Stomach (tissue), 4 donors: ENCODE measurements around the gene BTNL2.

ENCODE experiments used
- EP300 ChIP-seq: sonication (generic); formaldehyde crosslinking; IDR thresholded peaks from one replicate; pipeline ENCODE4 v1.6.1; 2017; ENCODE audit warnings: antibody characterized with exemption
- POLR2A ChIP-seq, 4 donors: fragments of 450-650 bp; IDR thresholded peaks; one replicate each; pipeline ENCODE4 v1.6.1; 2016; ENCODE audit warnings: antibody characterized with exemption in 4 of 4, control low read depth in 2 of 4, mild to moderate bottlenecking in 1 of 4, moderate library complexity in 1 of 4
- POLR2AphosphoS5 ChIP-seq, 3 donors: sonication (generic); formaldehyde crosslinking; IDR thresholded peaks; one replicate each; pipeline ENCODE4 v1.6.1; 2016; ENCODE audit warnings: antibody characterized with exemption in 3 of 3
- TF ChIP-seq, protein P1 (sequence below), 7 experiments: fragments of 450-650 bp in 4 of 7; fragments of 200-600 bp in 3 of 7; sonication (generic) in 3 of 7; IDR thresholded peaks; one replicate each; pipeline ENCODE4 v1.5.1; 2016 to 2019; ENCODE audit warnings: antibody characterized with exemption in 7 of 7, control low read depth in 2 of 7, mild to moderate bottlenecking in 1 of 7

DNA sequence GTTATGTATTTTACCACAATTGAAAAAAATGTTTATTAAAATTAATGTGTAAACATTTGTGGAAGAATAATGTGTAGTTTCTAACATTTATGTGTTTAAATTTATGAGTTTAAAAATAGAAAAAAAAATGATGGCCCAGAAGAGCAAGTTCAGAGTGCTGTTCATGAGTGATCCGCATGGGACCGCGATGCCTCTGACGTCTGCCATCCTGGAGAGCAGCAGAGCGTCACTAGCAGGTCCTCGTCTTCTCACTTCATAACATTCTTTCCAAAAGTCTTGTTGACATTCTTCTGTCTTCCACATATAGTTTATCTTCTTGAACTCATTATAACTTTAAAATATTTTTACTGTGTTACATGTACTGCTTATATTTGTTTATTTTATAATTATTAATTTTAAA lies 15.5 kb downstream of the BTNL2 start:
- no peak for TF ChIP-seq POLR2A (IDR thresholded peaks at IDR 0.05)
- TF ChIP-seq, protein P1, sequence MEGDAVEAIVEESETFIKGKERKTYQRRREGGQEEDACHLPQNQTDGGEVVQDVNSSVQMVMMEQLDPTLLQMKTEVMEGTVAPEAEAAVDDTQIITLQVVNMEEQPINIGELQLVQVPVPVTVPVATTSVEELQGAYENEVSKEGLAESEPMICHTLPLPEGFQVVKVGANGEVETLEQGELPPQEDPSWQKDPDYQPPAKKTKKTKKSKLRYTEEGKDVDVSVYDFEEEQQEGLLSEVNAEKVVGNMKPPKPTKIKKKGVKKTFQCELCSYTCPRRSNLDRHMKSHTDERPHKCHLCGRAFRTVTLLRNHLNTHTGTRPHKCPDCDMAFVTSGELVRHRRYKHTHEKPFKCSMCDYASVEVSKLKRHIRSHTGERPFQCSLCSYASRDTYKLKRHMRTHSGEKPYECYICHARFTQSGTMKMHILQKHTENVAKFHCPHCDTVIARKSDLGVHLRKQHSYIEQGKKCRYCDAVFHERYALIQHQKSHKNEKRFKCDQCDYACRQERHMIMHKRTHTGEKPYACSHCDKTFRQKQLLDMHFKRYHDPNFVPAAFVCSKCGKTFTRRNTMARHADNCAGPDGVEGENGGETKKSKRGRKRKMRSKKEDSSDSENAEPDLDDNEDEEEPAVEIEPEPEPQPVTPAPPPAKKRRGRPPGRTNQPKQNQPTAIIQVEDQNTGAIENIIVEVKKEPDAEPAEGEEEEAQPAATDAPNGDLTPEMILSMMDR (IDR thresholded peaks at IDR 0.05) = no peak
- no peak for TF ChIP-seq POLR2AphosphoS5 (IDR thresholded peaks at IDR 0.05)
- TF ChIP-seq EP300 = no peak
